B cell (primary cell): Measurements from ENCODE around the gene HOXD1.

ENCODE experiments used
- CTCF ChIP-seq: fragments of 200-600 bp; IDR thresholded peaks from one replicate; pipeline ENCODE4 v1.8.0; 2022; ENCODE audit warnings: antibody characterized with exemption, mild to moderate bottlenecking
- EZH2 ChIP-seq: IDR thresholded peaks from 2 replicates; pipeline ENCODE4 v1.6.1; 2012; ENCODE audit warnings: borderline replicate concordance, low read depth, mild to moderate bottlenecking, moderate library complexity, low read length; ENCODE audit not compliant: insufficient read depth, poor library complexity, severe bottlenecking

GRCh38 chr2:176146645-176147044, 41.8 kb upstream of the HOXD1 start:
- no peak for TF ChIP-seq CTCF
- no peak for TF ChIP-seq EZH2
